Retina (tissue), 1 donor: ENCODE data around the gene PCGF3.
"Not testable (repeated sequence)": the region's sequence is repeated elsewhere in the genome, so short reads cannot be mapped to it uniquely, and the experiment has no call there.

Experiments used
- DNase-seq: peaks from one replicate; pipeline ENCODE4 v3.0.0-alpha.2; 2016

PCGF3 gene

GRCh38 chr4:705278-706082, at the start of gene PCGF3:
Gene PCGF3, plus strand, starts transcription at chr4:705832. Its CDS starts 27,849 bp downstream, at chr4:733681.
- DNase-seq: peak; percentile 90

- DNase-seq: peak; percentile 5
Measured at GRCh38 chr4:656436-657337, 48.9 kb upstream of the PCGF3 start.

GRCh38 chr4:657338-657833, 48.2 kb upstream of the PCGF3 start:
- DNase-seq: no peak

GRCh38 chr4:657834-658667, 47.6 kb upstream of the PCGF3 start:
- no peak for DNase-seq

- DNase-seq: no peak
Measured at GRCh38 chr4:658681-659667, 46.7 kb upstream of the PCGF3 start.

GRCh38 chr4:659851-660250, 45.8 kb upstream of the PCGF3 start:
- no peak for DNase-seq

- no peak for DNase-seq
Measured at GRCh38 chr4:660401-660800, 45.2 kb upstream of the PCGF3 start.

- DNase-seq: no peak
Measured at GRCh38 chr4:661231-661630, 44.4 kb upstream of the PCGF3 start.

GRCh38 chr4:661881-662761, 43.5 kb upstream of the PCGF3 start:
- DNase-seq: no peak

- DNase-seq: no peak
Measured at GRCh38 chr4:663046-663437, 42.6 kb upstream of the PCGF3 start.

GRCh38 chr4:663438-664428, 41.9 kb upstream of the PCGF3 start:
- peak; percentile 83 for DNase-seq

GRCh38 chr4:664713-665231, 40.9 kb upstream of the PCGF3 start:
- DNase-seq: peak; percentile 1

- DNase-seq: no peak
Measured at GRCh38 chr4:665381-665750, 40.3 kb upstream of the PCGF3 start.

- DNase-seq: no peak
Measured at GRCh38 chr4:665751-666435, 39.7 kb upstream of the PCGF3 start.

- DNase-seq: no peak
Measured at GRCh38 chr4:666436-666810, 39.2 kb upstream of the PCGF3 start.

- DNase-seq: no peak
Measured at GRCh38 chr4:666822-667544, 38.6 kb upstream of the PCGF3 start.

- DNase-seq: no peak
Measured at GRCh38 chr4:667545-667925, 38.1 kb upstream of the PCGF3 start.

- DNase-seq: not testable (repeated sequence)
Measured at GRCh38 chr4:668219-668618, 37.4 kb upstream of the PCGF3 start.
